Panc1 (cell line): ENCODE measurements around the gene MEGF10. TPM values are rescaled to one million over a fixed set of nuclear protein-coding genes. Genes with fewer than 3 reads are reported as not detected.

Experiments
- ATAC-seq: fragments of 200-7000 bp; cut with Tn5 transposase; 2 replicates; pipeline ENCODE4 v1.9.1; 2020; ENCODE audit warnings: mild to moderate bottlenecking, moderate library complexity
- BruUV-seq: library from RNA; stranded (reverse); fragments of 400-500 nt; replicated peaks from 2 replicates; lab custom pipeline; 2021; lab: Mats Ljungman, UMichigan
- CTCF ChIA-PET: fragments of 300-600 bp; sonication (Branson Sonifier 250); formaldehyde crosslinking; loops from one replicate; lab custom pipeline; 2022; ENCODE audit warnings: antibody characterized with exemption; lab: Charles Lee
- POLR2A ChIA-PET: fragments of 300-600 bp; sonication (Branson Sonifier 250); formaldehyde crosslinking; loops from one replicate; lab custom pipeline; 2022; ENCODE audit warnings: antibody characterized with exemption; lab: Charles Lee
- DNase-seq: peaks from one replicate; pipeline ENCODE4 v3.0.0-alpha.2; 2010; ENCODE audit warnings: low read depth, low spot score
- H3K27ac ChIP-seq: 2 replicates; pipeline ENCODE4 v1.5.1; 2011; ENCODE audit warnings: mild to moderate bottlenecking, low read length, inconsistent platforms
- H3K27me3 ChIP-seq: fragments of 200-500 bp; sonication (Bioruptor generic); 2 replicates; pipeline ENCODE4 v1.6.0; 2014; ENCODE audit warnings: low read length, inconsistent platforms; ENCODE audit not compliant: control insufficient read depth, insufficient read depth
- H3K36me3 ChIP-seq: fragments of 200-500 bp; sonication (Bioruptor generic); 2 replicates; pipeline ENCODE4 v1.5.1; 2014; ENCODE audit warnings: inconsistent platforms, mild to moderate bottlenecking, low read length, moderate library complexity; ENCODE audit not compliant: control insufficient read depth, insufficient read depth
- H3K4me1 ChIP-seq: 2 replicates; pipeline ENCODE4 v1.5.1; 2011; ENCODE audit warnings: inconsistent platforms, mild to moderate bottlenecking, low read length, moderate library complexity; ENCODE audit not compliant: control insufficient read depth, insufficient read depth
- H3K4me3 ChIP-seq, 2 experiments: 2 replicates each; pipeline ENCODE4 v1.5.1; 2011 to 2012; ENCODE audit warnings: low read depth in 2 of 2, low read length in 2 of 2, mild to moderate bottlenecking in 2 of 2, inconsistent platforms in 1 of 2, moderate library complexity in 1 of 2
- H3K9me3 ChIP-seq: fragments of 200-500 bp; sonication (Bioruptor generic); 2 replicates; pipeline ENCODE4 v1.5.1; 2014; ENCODE audit warnings: low read depth, mild to moderate bottlenecking, inconsistent platforms, low read length, moderate library complexity; ENCODE audit not compliant: control insufficient read depth, insufficient read depth
- CTCF ChIP-seq: fragments of 450-650 bp; IDR thresholded peaks from 2 replicates; pipeline ENCODE4 v1.5.1; 2017; ENCODE audit warnings: mild to moderate bottlenecking
- POLR2AphosphoS5 ChIP-seq: IDR thresholded peaks from 2 replicates; pipeline ENCODE4 v1.6.1; 2012; ENCODE audit warnings: mild to moderate bottlenecking, low read depth, low read length, moderate library complexity
- REST ChIP-seq, 2 experiments: IDR thresholded peaks; 2 replicates each; pipeline ENCODE4 v1.6.1; 2011 to 2012; ENCODE audit warnings: low read depth in 2 of 2, control low read depth in 1 of 2, low read length in 1 of 2, mild to moderate bottlenecking in 1 of 2, moderate library complexity in 1 of 2; ENCODE audit not compliant: insufficient read depth in 1 of 2
- SIN3A ChIP-seq: IDR thresholded peaks from 2 replicates; pipeline ENCODE4 v1.6.1; 2012; ENCODE audit warnings: low read depth, mild to moderate bottlenecking, low read length, moderate library complexity, borderline replicate concordance; ENCODE audit not compliant: insufficient read depth
- TCF7L2 ChIP-seq: IDR thresholded peaks from 2 replicates; pipeline ENCODE4 v1.6.1; 2011; ENCODE audit warnings: mild to moderate bottlenecking, low read depth, low read length, inconsistent platforms
- in situ Hi-C: cut with HindIII; loops from 2 replicates; pipeline ENCODE4 v1.10.0; 2016; ENCODE audit warnings: low sequenced_read_pairs, low pct_unique_long_range_greater_than_20kb
- intact Hi-C: fragments of 100-400 bp; cut with micrococcal nuclease; formaldehyde crosslinking; loops from one replicate; pipeline ENCODE4 v1.10.0; 2022; ENCODE audit not compliant: unreplicated experiment
- total RNA-seq: library from RNA; stranded (reverse); gene quantifications from one replicate; pipeline ENCODE4 v1.2.1, GENCODE V29; 2021; ENCODE audit not compliant: unreplicated experiment

MEGF10 gene
- total RNA-seq, 1 experiment from 2014 or later, result not detected

DNA sequence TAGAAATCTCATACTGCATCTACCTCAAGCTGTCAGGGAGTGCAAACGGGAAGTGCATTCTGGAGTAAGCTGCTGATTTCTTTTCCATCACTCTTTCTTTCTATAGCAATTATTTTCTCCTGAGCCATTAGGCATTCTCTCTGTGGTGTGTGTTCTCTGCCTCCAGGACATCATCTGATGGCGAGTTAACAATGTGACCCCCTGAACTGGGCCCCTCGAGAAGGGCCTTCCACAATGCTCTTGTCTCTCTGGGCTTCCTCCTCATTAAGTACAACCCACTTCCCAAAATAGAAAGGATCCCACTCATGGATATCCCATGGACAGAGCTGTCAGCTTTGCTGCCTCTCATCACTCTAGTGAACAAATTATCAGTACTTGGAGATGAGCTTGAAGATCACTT, 130.2 kb downstream of the MEGF10 start:
- TF ChIP-seq REST (IDR thresholded peaks at IDR 0.05; ENCODE audit: insufficient read depth in 1 of 2, low read depth in 2 of 2, low read length in 1 of 2) (no peak), CTCF (no peak), SIN3A (no peak), TCF7L2 (no peak), POLR2AphosphoS5 (no peak)
- Histone ChIP-seq H3K4me1 (no peaks in the 10 kb centered on the region), H3K27ac (no peak overlapping the region), H3K36me3 (no peaks in the 10 kb centered on the region), H3K9me3 (no peaks in the 10 kb centered on the region), H3K4me3 (no peak overlapping the region), H3K27me3 (no peaks in the 10 kb centered on the region)
- intact Hi-C loops (no loop called here), in situ Hi-C loops (no loop called here)
- ATAC-seq (no peak), DNase-seq (no peak)
- BruUV-seq, result no TSS peak
- CTCF ChIA-PET, result no interaction called here
- POLR2A ChIA-PET, result no interaction called here

- CTCF ChIA-PET, result no interaction called here
- no peaks in the 10 kb centered on the region for H3K36me3 ChIP-seq
- intact Hi-C loops, result no loop called here
- no peaks in the 10 kb centered on the region for H3K9me3 ChIP-seq
- H3K27me3 ChIP-seq, result no peaks in the 10 kb centered on the region
- BruUV-seq, result no TSS peak
- DNase-seq, result no peak
- H3K4me1 ChIP-seq, result no peaks in the 10 kb centered on the region
- TF ChIP-seq TCF7L2 (no peak), CTCF (no peak), REST (IDR thresholded peaks at IDR 0.05; ENCODE audit: insufficient read depth in 1 of 2, low read depth in 2 of 2, low read length in 1 of 2) (no peak), POLR2AphosphoS5 (no peak), SIN3A (no peak)
- POLR2A ChIA-PET, result no interaction called here
- in situ Hi-C loops, result no loop called here
- no peak for ATAC-seq
- no peak overlapping the region for H3K27ac ChIP-seq
- H3K4me3 ChIP-seq, result no peak overlapping the region
These were observed 130.9 kb downstream of the MEGF10 start for GRCh38 chr5:127421471-127421870.
